ENCODE results near the gene EVA1A.

GRCh38 chr2:75563591-75563990 lies 2.9 kb upstream of the EVA1A start:
- TF ChIP-seq, protein P1, sequence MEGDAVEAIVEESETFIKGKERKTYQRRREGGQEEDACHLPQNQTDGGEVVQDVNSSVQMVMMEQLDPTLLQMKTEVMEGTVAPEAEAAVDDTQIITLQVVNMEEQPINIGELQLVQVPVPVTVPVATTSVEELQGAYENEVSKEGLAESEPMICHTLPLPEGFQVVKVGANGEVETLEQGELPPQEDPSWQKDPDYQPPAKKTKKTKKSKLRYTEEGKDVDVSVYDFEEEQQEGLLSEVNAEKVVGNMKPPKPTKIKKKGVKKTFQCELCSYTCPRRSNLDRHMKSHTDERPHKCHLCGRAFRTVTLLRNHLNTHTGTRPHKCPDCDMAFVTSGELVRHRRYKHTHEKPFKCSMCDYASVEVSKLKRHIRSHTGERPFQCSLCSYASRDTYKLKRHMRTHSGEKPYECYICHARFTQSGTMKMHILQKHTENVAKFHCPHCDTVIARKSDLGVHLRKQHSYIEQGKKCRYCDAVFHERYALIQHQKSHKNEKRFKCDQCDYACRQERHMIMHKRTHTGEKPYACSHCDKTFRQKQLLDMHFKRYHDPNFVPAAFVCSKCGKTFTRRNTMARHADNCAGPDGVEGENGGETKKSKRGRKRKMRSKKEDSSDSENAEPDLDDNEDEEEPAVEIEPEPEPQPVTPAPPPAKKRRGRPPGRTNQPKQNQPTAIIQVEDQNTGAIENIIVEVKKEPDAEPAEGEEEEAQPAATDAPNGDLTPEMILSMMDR (IDR thresholded peaks at IDR 0.05) = no peak
- TF ChIP-seq POLR2A (IDR thresholded peaks at IDR 0.05) (no peak), POLR2AphosphoS5 (IDR thresholded peaks at IDR 0.05) (no peak)

Measured in stomach (tissue), 4 donors.